Measurements from ENCODE around the gene RSAD1.

DNA sequence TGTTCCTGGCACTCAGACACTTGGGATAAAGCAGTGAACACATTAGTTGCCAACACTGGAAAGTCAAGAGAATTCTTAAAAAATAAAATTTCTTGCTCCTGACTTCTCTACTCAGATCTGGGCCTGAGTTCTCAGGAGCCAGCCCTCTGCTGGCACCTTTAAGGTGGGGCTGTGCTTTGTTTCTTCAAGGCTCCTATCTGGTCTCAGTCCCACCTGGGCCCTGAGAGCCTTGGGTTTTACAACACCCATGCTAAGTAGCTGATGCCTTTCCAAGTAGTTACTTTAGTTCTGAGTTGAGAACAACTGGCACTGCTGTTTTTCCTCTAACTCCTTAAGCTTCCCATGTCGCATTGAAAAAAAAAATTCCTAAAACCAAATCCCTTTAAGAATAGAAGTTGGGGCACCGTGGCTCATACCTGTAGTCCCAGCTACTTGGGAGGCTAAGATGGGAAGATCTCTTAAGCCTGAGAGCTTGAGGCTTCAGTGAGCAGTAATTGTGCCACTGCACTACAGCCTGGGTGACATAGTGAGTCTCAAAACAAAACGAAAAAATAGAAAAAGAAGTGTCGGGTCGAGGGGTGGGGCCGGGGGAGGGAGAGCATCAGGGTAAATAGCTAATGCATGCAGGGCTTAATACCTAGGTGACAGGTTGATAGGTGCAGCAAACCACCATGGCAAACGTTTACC, 26.6 kb upstream of the RSAD1 start:
- TF ChIP-seq CTCF (IDR thresholded peaks at IDR 0.05; ENCODE audit: low read depth, low read length, poor library complexity, severe bottlenecking), result no peak
- TF ChIP-seq EZH2phosphoT487 (IDR thresholded peaks at IDR 0.05; ENCODE audit: borderline replicate concordance, low read length), result no peak
